Spleen (tissue), 11 donors: Measurements from ENCODE around the gene IFT88. TPM values are rescaled to one million over a fixed set of nuclear protein-coding genes. Genes with fewer than 3 reads are reported as not detected.
A peak's percentile ranks its signal among the peaks of the same experiment; 100 is the strongest.

ENCODE experiments used
- DNase-seq: peaks from one replicate; pipeline ENCODE4 v3.0.0-alpha.2; 2020
- H3K27ac ChIP-seq, 8 donors: fragments of 200-600 bp; sonication (generic) in 7 of 8; 1 replicate in 4 of 8; 2 replicates in 4 of 8; pipeline versions ENCODE4 v1.5.0 to v1.8.0; 2016 to 2021; ENCODE audit warnings: inconsistent platforms in 4 of 8, mild to moderate bottlenecking in 4 of 8, moderate library complexity in 1 of 8
- H3K27me3 ChIP-seq, 7 donors: fragments of 200-600 bp; sonication (generic) in 6 of 7; replicated peaks in 1 of 7; 1 replicate in 4 of 7; 2 replicates in 3 of 7; pipeline versions ENCODE4 v1.5.0 to v1.8.0; 2016 to 2021; ENCODE audit warnings: inconsistent platforms in 3 of 7, mild to moderate bottlenecking in 1 of 7
- H3K36me3 ChIP-seq, 6 donors: fragments of 200-600 bp; sonication (generic) in 5 of 6; 1 replicate in 4 of 6; 2 replicates in 2 of 6; pipeline versions ENCODE4 v1.5.0 to v1.8.0; 2016 to 2021; ENCODE audit warnings: inconsistent platforms in 2 of 6
- H3K4me1 ChIP-seq, 6 donors: fragments of 200-600 bp; sonication (generic) in 5 of 6; 1 replicate in 3 of 6; 2 replicates in 3 of 6; pipeline versions ENCODE4 v1.5.0 to v1.8.0; 2016 to 2021; ENCODE audit warnings: inconsistent platforms in 3 of 6
- H3K4me3 ChIP-seq, 8 donors: fragments of 200-600 bp; sonication (generic) in 7 of 8; 1 replicate in 4 of 8; 2 replicates in 4 of 8; pipeline versions ENCODE4 v1.5.0 to v1.8.0; 2016 to 2021; ENCODE audit warnings: inconsistent platforms in 4 of 8, mild to moderate bottlenecking in 4 of 8, moderate library complexity in 2 of 8
- H3K9me3 ChIP-seq, 8 donors: fragments of 200-600 bp; sonication (generic) in 7 of 8; 1 replicate in 4 of 8; 2 replicates in 4 of 8; pipeline versions ENCODE4 v1.5.0 to v1.8.0; 2016 to 2021; ENCODE audit warnings: inconsistent platforms in 4 of 8
- POLR2A ChIP-seq, 3 donors: fragments of 450-650 bp; IDR thresholded peaks; one replicate each; pipeline ENCODE4 v1.5.1; 2017; ENCODE audit warnings: antibody characterized with exemption in 3 of 3, mild to moderate bottlenecking in 1 of 3
- POLR2AphosphoS5 ChIP-seq, 3 donors: sonication (generic); formaldehyde crosslinking; IDR thresholded peaks; one replicate each; pipeline ENCODE4 v1.5.1; 2017; ENCODE audit warnings: antibody characterized with exemption in 3 of 3
- WGBS, 5 donors: extraction: QIAGEN DNeasy Blood & Tissue Kit in 3 of 5; methylation state at CpG; one replicate each; pipeline versions ENCODE4 v1.1.5 to v1.1.7; 2013 to 2018; 5-methylcytosine and 5-hydroxymethylcytosine counted together
- intact Hi-C: fragments of 100-400 bp; cut with DNase I; formaldehyde crosslinking; loops from one replicate; pipeline ENCODE4 v1.15.0; 2023; ENCODE audit warnings: low total_unique reads
- polyA plus RNA-seq, 3 donors: library from polyadenylated mRNA; stranded (reverse); fragments of 200-250 nt; gene quantifications; one replicate each; pipeline ENCODE4 v1.2.1, GENCODE V29; 2013
- total RNA-seq, 7 donors: library from RNA; depleted of rRNA in 3 of 7; stranded (reverse); fragments of >200 nt in 3 of 7; fragmentation: NEBNext Ultra II Directional in 4 of 7; extraction: Animal tissue kit (Norgen Biotek cat#: 25700) in 4 of 7; gene quantifications; one replicate each; pipeline versions ENCODE4 v1.1.0 to v1.2.1, GENCODE V29; 2016 to 2021
- TF ChIP-seq, protein P1 (sequence below), 11 experiments: fragments of 200-600 bp in 7 of 11; fragments of 450-650 bp in 4 of 11; sonication (generic) in 4 of 11; IDR thresholded peaks in 8 of 11; conservative IDR thresholded peaks in 3 of 11; 1 replicate in 7 of 11; 2 replicates in 4 of 11; pipeline versions ENCODE4 v1.4.0 to v1.8.0; 2016 to 2021; ENCODE audit warnings: antibody characterized with exemption in 11 of 11, inconsistent platforms in 4 of 11, mild to moderate bottlenecking in 1 of 11
- donor health status: healthy with polysubstance abuse.
- donor health status: DM: no; HTN: no; CAD: no; lungs with moderate emphysema.
- donor health status: DM: no; HTN: no; CAD: no.
- donor health status: Bipolar disorder and iron deficiency.
- donor health status: healthy.
- donor health status: DM: no; HTN: no; CAD: no.
- donor health status: DM: yes; HTN: yes; CAD: no.

Gene IFT88
- total and polyA plus RNA-seq, 10 donors = 7.7 to 25.5 (median 13.6) TPM

DNA sequence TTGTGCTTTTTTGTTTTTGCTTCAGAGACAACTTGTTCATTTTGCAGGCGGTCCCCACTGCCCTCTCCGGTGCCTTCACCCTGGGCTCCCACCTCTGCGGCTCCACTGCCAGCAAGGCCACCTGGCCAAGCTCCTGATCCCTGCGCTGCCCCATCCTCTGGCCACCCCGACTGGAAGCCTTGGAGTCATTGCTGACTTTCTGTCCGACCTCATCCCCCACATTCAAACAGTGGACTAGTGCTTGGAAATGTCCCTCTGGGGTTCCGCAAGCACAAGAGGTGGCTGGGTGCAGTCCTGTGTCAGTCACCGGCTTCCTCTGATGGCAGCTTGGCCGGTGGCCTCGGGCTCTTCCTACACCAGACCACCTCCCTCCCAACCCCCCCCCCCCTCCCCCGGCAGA, 153.5 kb downstream of the IFT88 start:
- no peaks in the 10 kb centered on the region for H3K36me3 ChIP-seq
- H3K27ac ChIP-seq = no peak overlapping the region
- H3K4me3 ChIP-seq = no peak overlapping the region
- no peak for DNase-seq
- H3K9me3 ChIP-seq = no peaks in the 10 kb centered on the region
- TF ChIP-seq, protein P1, sequence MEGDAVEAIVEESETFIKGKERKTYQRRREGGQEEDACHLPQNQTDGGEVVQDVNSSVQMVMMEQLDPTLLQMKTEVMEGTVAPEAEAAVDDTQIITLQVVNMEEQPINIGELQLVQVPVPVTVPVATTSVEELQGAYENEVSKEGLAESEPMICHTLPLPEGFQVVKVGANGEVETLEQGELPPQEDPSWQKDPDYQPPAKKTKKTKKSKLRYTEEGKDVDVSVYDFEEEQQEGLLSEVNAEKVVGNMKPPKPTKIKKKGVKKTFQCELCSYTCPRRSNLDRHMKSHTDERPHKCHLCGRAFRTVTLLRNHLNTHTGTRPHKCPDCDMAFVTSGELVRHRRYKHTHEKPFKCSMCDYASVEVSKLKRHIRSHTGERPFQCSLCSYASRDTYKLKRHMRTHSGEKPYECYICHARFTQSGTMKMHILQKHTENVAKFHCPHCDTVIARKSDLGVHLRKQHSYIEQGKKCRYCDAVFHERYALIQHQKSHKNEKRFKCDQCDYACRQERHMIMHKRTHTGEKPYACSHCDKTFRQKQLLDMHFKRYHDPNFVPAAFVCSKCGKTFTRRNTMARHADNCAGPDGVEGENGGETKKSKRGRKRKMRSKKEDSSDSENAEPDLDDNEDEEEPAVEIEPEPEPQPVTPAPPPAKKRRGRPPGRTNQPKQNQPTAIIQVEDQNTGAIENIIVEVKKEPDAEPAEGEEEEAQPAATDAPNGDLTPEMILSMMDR (IDR thresholded peaks at IDR 0.05 in 8 of 11, conservative IDR thresholded peaks at IDR 0.05 in 3 of 11) = no peak
- TF ChIP-seq POLR2AphosphoS5 (IDR thresholded peaks at IDR 0.05) = no peak
- TF ChIP-seq POLR2A (IDR thresholded peaks at IDR 0.05) = no peak
- 86 to 97% (median 88%) methylated on average over 11 of the region's 11 CpGs for WGBS, 5 donors
- intact Hi-C loops = no loop called here
- H3K27me3 ChIP-seq = peaks cover 0 to 39% (median 24%) of the 10 kb centered on the region in 7 donors
- peaks cover 3 to 15% (median 12%) of the 10 kb centered on the region in 6 donors for H3K4me1 ChIP-seq

GRCh38 chr13:20721058-20721453, 154.1 kb downstream of the IFT88 start:
- H3K36me3 ChIP-seq = no peaks in the 10 kb centered on the region
- no peak overlapping the region for H3K27ac ChIP-seq
- H3K9me3 ChIP-seq = no peaks in the 10 kb centered on the region
- H3K4me1 ChIP-seq = peaks cover 3 to 15% (median 12%) of the 10 kb centered on the region in 6 donors
- intact Hi-C loops = no loop called here
- H3K27me3 ChIP-seq = peaks cover 0 to 39% (median 24%) of the 10 kb centered on the region in 7 donors
- no peak for TF ChIP-seq POLR2AphosphoS5 (IDR thresholded peaks at IDR 0.05)
- TF ChIP-seq, protein P1 (IDR thresholded peaks at IDR 0.05 in 8 of 11, conservative IDR thresholded peaks at IDR 0.05 in 3 of 11) = no peak
- no peak for TF ChIP-seq POLR2A (IDR thresholded peaks at IDR 0.05)
- DNase-seq = no peak
- peak overlapping the region in 4 of 8 donors; percentile 19 to 55 (median 34) for H3K4me3 ChIP-seq
- 82 to 91% (median 85%) methylated on average over 8 to 16 of the region's 16 CpGs for WGBS, 5 donors

DNA sequence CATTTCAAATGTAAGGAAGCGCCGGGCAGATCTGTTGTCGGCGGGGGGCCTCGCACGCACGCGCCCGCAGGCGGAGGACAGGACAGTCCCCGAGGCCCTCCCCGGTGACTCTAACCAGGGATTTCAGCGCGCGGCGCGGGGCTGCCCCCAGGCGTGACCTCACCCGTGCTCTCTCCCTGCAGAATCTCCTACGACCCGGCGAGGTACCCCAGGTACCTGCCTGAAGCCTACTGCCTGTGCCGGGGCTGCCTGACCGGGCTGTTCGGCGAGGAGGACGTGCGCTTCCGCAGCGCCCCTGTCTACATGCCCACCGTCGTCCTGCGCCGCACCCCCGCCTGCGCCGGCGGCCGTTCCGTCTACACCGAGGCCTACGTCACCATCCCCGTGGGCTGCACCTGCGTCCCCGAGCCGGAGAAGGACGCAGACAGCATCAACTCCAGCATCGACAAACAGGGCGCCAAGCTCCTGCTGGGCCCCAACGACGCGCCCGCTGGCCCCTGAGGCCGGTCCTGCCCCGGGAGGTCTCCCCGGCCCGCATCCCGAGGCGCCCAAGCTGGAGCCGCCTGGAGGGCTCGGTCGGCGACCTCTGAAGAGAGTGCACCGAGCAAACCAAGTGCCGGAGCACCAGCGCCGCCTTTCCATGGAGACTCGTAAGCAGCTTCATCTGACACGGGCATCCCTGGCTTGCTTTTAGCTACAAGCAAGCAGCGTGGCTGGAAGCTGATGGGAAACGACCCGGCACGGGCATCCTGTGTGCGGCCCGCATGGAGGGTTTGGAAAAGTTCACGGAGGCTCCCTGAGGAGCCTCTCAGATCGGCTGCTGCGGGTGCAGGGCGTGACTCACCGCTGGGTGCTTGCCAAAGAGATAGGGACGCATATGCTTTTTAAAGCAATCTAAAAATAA, 154.7 kb downstream of the IFT88 start:
- peak overlapping the region in 7 of 8 donors; percentile 16 to 55 (median 32) for H3K4me3 ChIP-seq
- peaks cover 3 to 15% (median 12%) of the 10 kb centered on the region in 6 donors for H3K4me1 ChIP-seq
- intact Hi-C loops = no loop called here
- TF ChIP-seq POLR2A (IDR thresholded peaks at IDR 0.05) = no peak
- TF ChIP-seq, protein P1 (IDR thresholded peaks at IDR 0.05 in 8 of 11, conservative IDR thresholded peaks at IDR 0.05 in 3 of 11) = no peak
- no peak for TF ChIP-seq POLR2AphosphoS5 (IDR thresholded peaks at IDR 0.05)
- peaks cover 0 to 39% (median 24%) of the 10 kb centered on the region in 7 donors for H3K27me3 ChIP-seq
- H3K27ac ChIP-seq = no peak overlapping the region
- H3K36me3 ChIP-seq = no peaks in the 10 kb centered on the region
- no peaks in the 10 kb centered on the region for H3K9me3 ChIP-seq
- peak; percentile 69 for DNase-seq
- 11 to 33% (median 13%) methylated on average over 46 to 81 of the region's 81 CpGs for WGBS, 5 donors

DNA sequence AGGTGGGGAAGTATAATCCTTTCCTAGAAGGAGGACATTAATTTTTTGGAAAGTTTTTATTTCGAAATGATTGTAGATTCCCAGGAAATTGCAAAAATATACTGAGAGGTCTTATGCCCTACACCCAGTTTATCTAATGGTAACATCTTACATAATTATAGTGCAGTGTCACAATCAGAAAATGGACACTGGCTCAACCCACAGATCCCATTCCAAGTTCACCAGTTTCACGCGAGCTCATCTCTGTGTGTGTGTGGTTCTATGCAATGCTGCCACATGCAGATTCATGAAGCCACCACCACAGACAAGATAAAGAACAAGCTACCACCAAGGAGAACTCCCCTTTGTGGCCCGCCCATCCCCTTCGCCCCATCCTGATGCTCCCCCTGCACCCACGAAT, 160.9 kb downstream of the IFT88 start:
- Histone ChIP-seq H3K4me1 (no peaks in the 10 kb centered on the region), H3K27me3 (peaks cover 0 to 1% (median 0%) of the 10 kb centered on the region in 7 donors), H3K4me3 (no peak overlapping the region), H3K9me3 (no peaks in the 10 kb centered on the region), H3K27ac (no peak overlapping the region), H3K36me3 (peaks cover 0 to 31% (median 0%) of the 10 kb centered on the region in 6 donors)
- intact Hi-C loops = no loop called here
- WGBS, 5 donors = 64 to 98% (median 92%) methylated on average over 6 of the region's 6 CpGs
- no peak for TF ChIP-seq POLR2AphosphoS5 (IDR thresholded peaks at IDR 0.05)
- no peak for DNase-seq
